Measurements from ENCODE around the gene LRP1B. TPM values are rescaled to one million over a fixed set of nuclear protein-coding genes. Genes with fewer than 3 reads are reported as not detected.

Gene LRP1B
- total and polyA plus RNA-seq, 8 donors = 0.03 to 1.6 (median 0.84) TPM

- ATAC-seq (no peak), DNase-seq (no peak)
- no peaks in the 10 kb centered on the region for H3K27me3 ChIP-seq
- H3K4me1 ChIP-seq = no peaks in the 10 kb centered on the region
- no peak for TF ChIP-seq CTCF (IDR thresholded peaks at IDR 0.05)
- no peak overlapping the region for H3K27ac ChIP-seq
- no peaks in the 10 kb centered on the region for H3K9me3 ChIP-seq
- H3K4me3 ChIP-seq = no peak overlapping the region
- intact Hi-C loops (cut with DNase I) = no loop called here
- no peaks in the 10 kb centered on the region for H3K36me3 ChIP-seq
Measured at GRCh38 chr2:141709756-141710155, 421.1 kb downstream of the LRP1B start.

- TF ChIP-seq CTCF (IDR thresholded peaks at IDR 0.05) = no peak
- Histone ChIP-seq H3K9me3 (no peaks in the 10 kb centered on the region), H3K36me3 (no peaks in the 10 kb centered on the region), H3K27me3 (no peaks in the 10 kb centered on the region), H3K27ac (no peak overlapping the region), H3K4me3 (no peak overlapping the region), H3K4me1 (no peaks in the 10 kb centered on the region)
- ATAC-seq (no peak), DNase-seq (no peak)
- intact Hi-C loops (cut with DNase I) = no loop called here
Measured at GRCh38 chr2:141707486-141707885, 423.3 kb downstream of the LRP1B start.

DNA sequence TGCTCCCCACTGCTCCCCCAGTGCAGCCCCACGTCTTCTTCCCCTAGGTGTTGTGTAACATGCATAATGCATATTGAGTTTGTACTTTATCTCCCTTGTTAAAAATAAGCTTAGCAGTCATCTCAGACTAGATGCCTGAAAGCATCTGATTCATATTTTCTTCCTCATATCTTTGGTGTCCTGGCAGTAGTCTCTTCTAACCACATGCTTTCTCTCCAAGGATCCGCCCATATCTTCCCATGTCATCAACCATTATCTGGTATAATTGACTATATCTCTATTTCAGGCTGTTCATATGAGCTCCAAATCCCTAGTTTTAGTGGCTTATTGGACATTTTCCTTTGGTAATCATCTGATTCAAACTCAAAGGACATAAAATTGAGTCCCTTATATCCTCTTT is 426.3 kb downstream of the LRP1B start:
- Histone ChIP-seq H3K27ac (no peak overlapping the region), H3K4me3 (no peak overlapping the region), H3K9me3 (no peaks in the 10 kb centered on the region), H3K36me3 (no peaks in the 10 kb centered on the region), H3K4me1 (no peaks in the 10 kb centered on the region), H3K27me3 (no peaks in the 10 kb centered on the region)
- no peak for TF ChIP-seq CTCF (IDR thresholded peaks at IDR 0.05)
- intact Hi-C loops (cut with DNase I) = no loop called here
- DNase-seq (no peak), ATAC-seq (no peak)

DNA sequence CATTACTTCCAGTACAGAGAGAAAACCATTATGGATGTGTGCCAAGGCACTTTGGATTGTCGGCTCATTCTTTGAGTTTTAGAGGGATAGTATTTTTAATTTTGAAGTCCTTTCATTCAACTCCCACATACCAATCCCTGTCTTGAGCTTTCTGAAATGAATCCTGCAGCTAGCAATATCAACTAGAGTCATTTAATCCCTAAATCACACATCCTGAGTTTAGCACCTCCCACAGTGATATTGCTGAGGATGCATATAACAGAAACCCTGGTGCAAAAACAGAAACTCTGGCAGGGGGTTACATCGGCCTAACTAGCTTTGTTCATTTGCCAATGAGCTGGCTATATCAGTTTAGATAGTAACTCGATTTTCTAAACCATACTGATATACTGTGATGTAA is 427.3 kb downstream of the LRP1B start:
- TF ChIP-seq CTCF (IDR thresholded peaks at IDR 0.05) = no peak
- Histone ChIP-seq H3K9me3 (no peaks in the 10 kb centered on the region), H3K27me3 (no peaks in the 10 kb centered on the region), H3K4me3 (no peak overlapping the region), H3K4me1 (no peaks in the 10 kb centered on the region), H3K36me3 (no peaks in the 10 kb centered on the region), H3K27ac (no peak overlapping the region)
- intact Hi-C loops (cut with DNase I) = no loop called here
- no peak for DNase-seq
- no peak for ATAC-seq

DNA sequence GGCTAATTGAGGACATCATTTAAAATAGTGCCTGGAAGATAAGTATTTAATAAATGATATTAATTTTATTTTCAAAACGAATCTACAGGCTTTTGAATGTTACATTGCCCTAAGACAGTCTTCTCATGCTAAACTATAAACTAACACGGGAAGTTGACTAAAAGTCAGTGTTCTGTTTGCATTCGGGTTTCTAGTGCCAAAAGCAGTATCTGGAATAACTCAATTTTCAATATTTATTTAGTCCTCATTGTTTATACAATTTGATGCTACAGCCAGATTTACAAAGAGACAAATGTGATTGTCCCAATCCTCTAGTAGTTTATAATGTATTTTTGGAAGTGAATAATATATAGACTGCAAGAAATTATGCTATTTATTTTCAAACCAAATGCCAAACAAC is 429.2 kb downstream of the LRP1B start:
- Histone ChIP-seq H3K27me3 (no peaks in the 10 kb centered on the region), H3K4me3 (no peak overlapping the region), H3K4me1 (no peaks in the 10 kb centered on the region), H3K9me3 (no peaks in the 10 kb centered on the region), H3K27ac (no peak overlapping the region), H3K36me3 (no peaks in the 10 kb centered on the region)
- no peak for ATAC-seq
- no peak for TF ChIP-seq CTCF (IDR thresholded peaks at IDR 0.05)
- no peak for DNase-seq
- intact Hi-C loops (cut with DNase I) = no loop called here

Measured in left lung (tissue), 10 donors.